Transverse colon (tissue), 4 donors: ENCODE results near the gene ATG9A.

Source experiments
- CTCF ChIP-seq, 5 experiments: fragments of 200-600 bp in 3 of 5; fragments of 450-650 bp in 2 of 5; sonication (generic) in 3 of 5; IDR thresholded peaks; 1 replicate in 2 of 5; 2 replicates in 3 of 5; pipeline ENCODE4 v1.5.1; 2016 to 2017; ENCODE audit warnings: antibody characterized with exemption in 5 of 5, inconsistent platforms in 3 of 5, mild to moderate bottlenecking in 2 of 5, moderate library complexity in 1 of 5
- POLR2AphosphoS5 ChIP-seq, 3 donors: sonication (generic); formaldehyde crosslinking; IDR thresholded peaks; one replicate each; pipeline ENCODE4 v1.6.1; 2016; ENCODE audit warnings: antibody characterized with exemption in 3 of 3

GRCh38 chr2:219266232-219266631, 36.8 kb upstream of the ATG9A start:
- TF ChIP-seq CTCF (IDR thresholded peaks at IDR 0.05) (no peak), POLR2AphosphoS5 (IDR thresholded peaks at IDR 0.05) (no peak)
